Measurements from ENCODE around the gene TOGARAM1. TPM values are rescaled to one million over a fixed set of nuclear protein-coding genes. Genes with fewer than 3 reads are reported as not detected.
A peak's percentile ranks its signal among the peaks of the same experiment; 100 is the strongest.

The TOGARAM1 gene
- total RNA-seq, 2 donors from 2014 or later = 16.8 to 17.4 TPM

GRCh38 chr14:44954750-44955149 is 7.2 kb upstream of the TOGARAM1 start:
- no peaks in the 10 kb centered on the region for H3K27me3 Mint-ChIP-seq
- no peak for DNase-seq
- H3K4me3 Mint-ChIP-seq = no peak overlapping the region
- H3K36me3 Mint-ChIP-seq (ENCODE audit: low read depth) = peaks cover 5% of the 10 kb centered on the region
- ATAC-seq = no peak
- no peak overlapping the region for H3K27ac Mint-ChIP-seq
- H3K4me1 Mint-ChIP-seq = peaks cover 22% of the 10 kb centered on the region
- no peaks in the 10 kb centered on the region for H3K9me3 ChIP-seq (ENCODE audit: control insufficient read depth, low read length, poor library complexity, severe bottlenecking)

GRCh38 chr14:44955528-44955927 is 6.5 kb upstream of the TOGARAM1 start:
- H3K36me3 Mint-ChIP-seq (ENCODE audit: low read depth) = peaks cover 5% of the 10 kb centered on the region

GRCh38 chr14:44956866-44957265 is 5.1 kb upstream of the TOGARAM1 start:
- no peak overlapping the region for H3K27ac Mint-ChIP-seq
- DNase-seq (no peak), ATAC-seq (no peak)
- no peak overlapping the region for H3K4me3 Mint-ChIP-seq
- no peaks in the 10 kb centered on the region for H3K27me3 Mint-ChIP-seq
- no peaks in the 10 kb centered on the region for H3K9me3 ChIP-seq (ENCODE audit: control insufficient read depth, low read length, poor library complexity, severe bottlenecking)
- peaks cover 23% of the 10 kb centered on the region for H3K4me1 Mint-ChIP-seq
- peaks cover 5% of the 10 kb centered on the region for H3K36me3 Mint-ChIP-seq (ENCODE audit: low read depth)

More at GRCh38 chr14:44955528-44955927, 6.5 kb upstream of the TOGARAM1 start:
- Mint-ChIP-seq H3K27ac (no peak overlapping the region), H3K4me3 (peak overlapping the region; percentile 19), H3K4me1 (peaks cover 25% of the 10 kb centered on the region), H3K27me3 (no peaks in the 10 kb centered on the region)
- no peaks in the 10 kb centered on the region for H3K9me3 ChIP-seq (ENCODE audit: control insufficient read depth, low read length, poor library complexity, severe bottlenecking)
- DNase-seq = no peak
- ATAC-seq = no peak

DNA sequence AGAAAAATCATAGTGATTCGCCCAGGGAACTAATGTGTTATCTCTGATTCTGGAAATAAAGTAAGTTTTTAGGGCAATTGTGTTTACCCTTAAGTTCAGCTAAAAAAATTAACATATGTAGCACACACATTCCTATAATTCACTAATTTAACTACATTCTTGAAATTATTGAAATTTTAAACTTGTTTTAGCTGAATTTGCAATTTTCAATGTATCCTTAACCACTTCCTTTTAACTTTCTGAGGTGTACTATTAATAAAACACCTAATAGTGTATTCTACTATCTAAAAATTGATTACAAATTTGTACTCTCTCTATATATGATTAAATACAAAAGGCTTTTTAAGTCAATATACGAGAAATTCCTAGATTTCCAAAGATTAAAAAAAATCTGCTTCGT is 2.5 kb upstream of the TOGARAM1 start:
- H3K4me1 Mint-ChIP-seq = peaks cover 28% of the 10 kb centered on the region

GRCh38 chr14:44960146-44960545 is 1.8 kb upstream of the TOGARAM1 start:
- H3K27ac Mint-ChIP-seq = no peak overlapping the region
- ATAC-seq = no peak

More for the DNA sequence above, 2.5 kb upstream of the TOGARAM1 start:
- no peak overlapping the region for H3K4me3 Mint-ChIP-seq
- no peak overlapping the region for H3K27ac Mint-ChIP-seq
- H3K36me3 Mint-ChIP-seq (ENCODE audit: low read depth) = no peaks in the 10 kb centered on the region
- no peak for ATAC-seq
- DNase-seq = no peak
- H3K27me3 Mint-ChIP-seq = no peaks in the 10 kb centered on the region
- no peaks in the 10 kb centered on the region for H3K9me3 ChIP-seq (ENCODE audit: control insufficient read depth, low read length, poor library complexity, severe bottlenecking)

GRCh38 chr14:44960646-44961045 is 1.3 kb upstream of the TOGARAM1 start:
- Mint-ChIP-seq H3K27me3 (no peaks in the 10 kb centered on the region), H3K4me1 (peaks cover 26% of the 10 kb centered on the region), H3K27ac (no peak overlapping the region), H3K4me3 (no peak overlapping the region), H3K36me3 (ENCODE audit: low read depth) (no peaks in the 10 kb centered on the region)
- no peak for ATAC-seq
- no peak for DNase-seq
- H3K9me3 ChIP-seq (ENCODE audit: control insufficient read depth, low read length, poor library complexity, severe bottlenecking) = no peaks in the 10 kb centered on the region

More at GRCh38 chr14:44960146-44960545, 1.8 kb upstream of the TOGARAM1 start:
- Mint-ChIP-seq H3K36me3 (ENCODE audit: low read depth) (no peaks in the 10 kb centered on the region), H3K27me3 (no peaks in the 10 kb centered on the region), H3K4me3 (no peak overlapping the region), H3K4me1 (peaks cover 26% of the 10 kb centered on the region)
- DNase-seq = no peak
- no peaks in the 10 kb centered on the region for H3K9me3 ChIP-seq (ENCODE audit: control insufficient read depth, low read length, poor library complexity, severe bottlenecking)

- peak; percentile 35 to 54 (median 47) for DNase-seq
- peaks cover 26% of the 10 kb centered on the region for H3K4me1 Mint-ChIP-seq
- H3K27me3 Mint-ChIP-seq = no peaks in the 10 kb centered on the region
- no peak overlapping the region for H3K27ac Mint-ChIP-seq
- peak; percentile 48 for ATAC-seq
- H3K36me3 Mint-ChIP-seq (ENCODE audit: low read depth) = no peaks in the 10 kb centered on the region
- H3K9me3 ChIP-seq (ENCODE audit: control insufficient read depth, low read length, poor library complexity, severe bottlenecking) = no peaks in the 10 kb centered on the region
- no peak overlapping the region for H3K4me3 Mint-ChIP-seq
These were observed 838 bp upstream of the TOGARAM1 start for GRCh38 chr14:44961151-44961553.

DNA sequence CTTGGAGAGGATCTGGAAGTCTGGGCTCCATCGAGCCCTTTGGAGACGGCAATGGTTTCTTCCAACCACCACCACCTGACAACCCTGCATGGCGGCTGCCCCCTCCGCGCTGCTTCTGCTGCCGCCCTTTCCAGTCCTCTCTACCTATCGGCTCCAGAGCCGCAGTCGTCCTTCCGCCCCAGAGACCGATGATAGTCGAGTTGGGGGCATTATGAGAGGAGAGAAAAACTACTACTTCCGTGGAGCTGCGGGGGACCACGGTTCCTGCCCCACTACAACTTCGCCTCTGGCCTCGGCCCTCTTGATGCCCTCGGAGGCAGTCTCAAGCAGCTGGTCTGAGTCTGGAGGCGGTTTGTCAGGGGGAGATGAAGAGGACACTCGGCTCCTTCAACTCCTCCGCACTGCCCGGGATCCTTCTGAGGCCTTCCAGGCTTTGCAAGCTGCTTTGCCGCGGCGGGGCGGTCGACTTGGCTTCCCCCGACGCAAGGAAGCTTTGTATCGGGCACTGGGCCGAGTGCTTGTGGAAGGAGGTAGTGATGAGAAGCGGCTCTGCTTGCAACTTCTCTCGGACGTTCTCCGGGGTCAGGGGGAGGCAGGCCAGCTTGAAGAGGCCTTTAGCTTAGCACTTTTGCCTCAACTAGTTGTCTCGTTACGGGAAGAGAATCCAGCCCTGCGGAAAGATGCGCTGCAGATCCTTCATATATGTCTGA is 499 bp downstream of the TOGARAM1 start:
- no peak overlapping the region for H3K27ac Mint-ChIP-seq
- no peaks in the 10 kb centered on the region for H3K9me3 ChIP-seq (ENCODE audit: control insufficient read depth, low read length, poor library complexity, severe bottlenecking)
- H3K36me3 Mint-ChIP-seq (ENCODE audit: low read depth) = no peaks in the 10 kb centered on the region
- peaks cover 25% of the 10 kb centered on the region for H3K4me1 Mint-ChIP-seq
- DNase-seq = peak in 1 of 3 donors; percentile 15
- no peaks in the 10 kb centered on the region for H3K27me3 Mint-ChIP-seq
- peak; percentile 54 for ATAC-seq
- H3K4me3 Mint-ChIP-seq = no peak overlapping the region

- Mint-ChIP-seq H3K36me3 (ENCODE audit: low read depth) (no peaks in the 10 kb centered on the region), H3K27ac (no peak overlapping the region), H3K4me3 (no peak overlapping the region), H3K27me3 (no peaks in the 10 kb centered on the region), H3K4me1 (peaks cover 23% of the 10 kb centered on the region)
- DNase-seq = no peak
- ATAC-seq = no peak
- H3K9me3 ChIP-seq (ENCODE audit: control insufficient read depth, low read length, poor library complexity, severe bottlenecking) = no peaks in the 10 kb centered on the region
These were observed 1.1 kb downstream of the TOGARAM1 start for GRCh38 chr14:44963044-44963528.

DNA sequence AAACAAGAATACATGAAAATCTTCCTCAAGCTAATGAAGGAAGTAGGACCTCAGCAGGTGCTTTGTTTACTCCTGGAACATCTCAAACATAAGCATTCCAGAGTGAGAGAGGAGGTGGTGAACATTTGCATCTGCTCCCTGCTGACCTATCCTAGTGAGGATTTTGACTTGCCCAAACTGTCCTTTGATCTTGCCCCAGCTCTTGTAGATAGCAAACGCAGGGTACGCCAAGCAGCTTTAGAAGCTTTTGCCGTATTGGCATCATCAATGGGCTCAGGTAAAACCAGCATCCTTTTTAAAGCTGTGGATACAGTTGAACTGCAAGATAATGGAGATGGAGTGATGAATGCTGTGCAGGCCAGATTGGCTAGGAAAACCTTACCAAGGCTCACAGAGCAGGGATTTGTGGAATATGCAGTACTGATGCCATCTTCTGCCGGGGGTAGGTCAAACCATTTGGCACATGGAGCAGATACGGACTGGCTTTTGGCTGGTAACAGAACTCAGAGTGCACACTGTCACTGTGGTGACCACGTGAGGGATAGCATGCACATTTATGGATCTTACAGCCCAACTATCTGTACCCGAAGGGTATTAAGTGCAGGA is 1.9 kb downstream of the TOGARAM1 start:
- Mint-ChIP-seq H3K27me3 (no peaks in the 10 kb centered on the region), H3K4me1 (peaks cover 22% of the 10 kb centered on the region), H3K27ac (no peak overlapping the region), H3K4me3 (no peak overlapping the region), H3K36me3 (ENCODE audit: low read depth) (no peaks in the 10 kb centered on the region)
- ATAC-seq (no peak), DNase-seq (no peak)
- H3K9me3 ChIP-seq (ENCODE audit: control insufficient read depth, low read length, poor library complexity, severe bottlenecking) = no peaks in the 10 kb centered on the region

- peaks cover 17% of the 10 kb centered on the region for H3K4me1 Mint-ChIP-seq
- DNase-seq (no peak), ATAC-seq (no peak)
- H3K4me3 Mint-ChIP-seq = peak overlapping the region; percentile 0
- H3K36me3 Mint-ChIP-seq (ENCODE audit: low read depth) = no peaks in the 10 kb centered on the region
- H3K27ac Mint-ChIP-seq = no peak overlapping the region
- no peaks in the 10 kb centered on the region for H3K27me3 Mint-ChIP-seq
- peaks cover 3% of the 10 kb centered on the region for H3K9me3 ChIP-seq (ENCODE audit: control insufficient read depth, low read length, poor library complexity, severe bottlenecking)
These were observed 4.8 kb downstream of the TOGARAM1 start for GRCh38 chr14:44966601-44967336.

DNA sequence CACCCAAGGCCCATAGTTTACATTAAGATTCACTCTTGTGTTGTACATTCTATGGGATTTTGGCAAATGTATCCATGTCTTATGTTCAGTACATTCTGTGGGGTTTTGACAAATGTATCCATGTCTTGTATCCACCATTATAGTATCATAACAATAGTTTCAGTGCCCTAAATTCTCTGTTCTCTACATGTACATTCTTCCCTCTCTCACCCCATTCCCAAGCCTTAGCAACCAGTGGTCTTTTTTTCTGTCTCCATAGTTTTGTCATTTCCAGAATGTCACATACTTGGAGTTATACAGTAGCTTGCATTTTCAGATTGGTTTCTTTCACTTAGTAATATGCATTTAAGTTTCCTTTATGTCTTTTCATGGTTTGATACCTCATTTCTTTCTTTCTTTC is 6.7 kb downstream of the TOGARAM1 start:
- ATAC-seq (no peak), DNase-seq (no peak)
- Mint-ChIP-seq H3K27ac (no peak overlapping the region), H3K36me3 (ENCODE audit: low read depth) (peaks cover 2% of the 10 kb centered on the region), H3K27me3 (no peaks in the 10 kb centered on the region), H3K4me1 (peaks cover 20% of the 10 kb centered on the region), H3K4me3 (peak overlapping the region; percentile 31)
- peaks cover 3% of the 10 kb centered on the region for H3K9me3 ChIP-seq (ENCODE audit: control insufficient read depth, low read length, poor library complexity, severe bottlenecking)

DNA sequence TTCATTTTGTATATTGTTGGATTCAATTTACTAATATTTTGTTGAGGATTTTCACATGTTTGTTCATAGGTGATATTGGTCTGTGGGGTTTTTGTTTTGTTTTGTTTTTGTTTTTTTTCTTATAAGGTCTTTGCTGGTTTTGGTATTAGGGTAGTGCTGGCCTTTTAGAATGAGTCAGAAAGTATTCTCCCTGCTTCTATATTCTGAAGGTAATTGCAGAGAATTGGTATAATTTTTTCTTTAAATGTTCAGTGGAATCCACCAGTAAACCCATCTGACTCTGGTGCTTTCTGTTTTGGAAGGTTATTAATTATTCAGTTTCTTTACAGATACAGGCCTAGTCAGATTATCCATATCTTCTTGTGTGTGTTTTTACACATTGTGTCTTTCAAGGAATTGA is 8.9 kb downstream of the TOGARAM1 start:
- ATAC-seq = no peak
- H3K9me3 ChIP-seq (ENCODE audit: control insufficient read depth, low read length, poor library complexity, severe bottlenecking) = peaks cover 3% of the 10 kb centered on the region
- Mint-ChIP-seq H3K27me3 (no peaks in the 10 kb centered on the region), H3K36me3 (ENCODE audit: low read depth) (peaks cover 2% of the 10 kb centered on the region), H3K4me3 (no peak overlapping the region), H3K27ac (no peak overlapping the region), H3K4me1 (peaks cover 18% of the 10 kb centered on the region)
- DNase-seq = no peak
